Body of pancreas (tissue), 4 donors: Measurements from ENCODE around the gene DNAJC30.

Experiments used
- CTCF ChIP-seq, 7 experiments: fragments of 450-650 bp in 4 of 7; fragments of 200-600 bp in 3 of 7; sonication (generic) in 3 of 7; IDR thresholded peaks; one replicate each; pipeline ENCODE4 v1.5.1; 2016 to 2019; ENCODE audit warnings: antibody characterized with exemption in 7 of 7
- POLR2A ChIP-seq, 3 donors: fragments of 450-650 bp; IDR thresholded peaks; one replicate each; pipeline ENCODE4 v1.6.1; 2016; ENCODE audit warnings: antibody characterized with exemption in 3 of 3, mild to moderate bottlenecking in 2 of 3

- TF ChIP-seq CTCF (IDR thresholded peaks at IDR 0.05) (no peak), POLR2A (IDR thresholded peaks at IDR 0.05) (no peak)
Measured at GRCh38 chr7:73659983-73660382, 23.3 kb downstream of the DNAJC30 start.
